CD4-positive, CD25-positive, alpha-beta regulatory T cell (primary cell): Measurements from ENCODE around the gene MAGI1. TPM values are rescaled to one million over a fixed set of nuclear protein-coding genes. Genes with fewer than 3 reads are reported as not detected.

Source experiments
- ATAC-seq, 2 donors: fragments of 150-1000 bp; cut with Tn5 transposase; one replicate each; pipeline ENCODE4 v1.10.0; 2021; ENCODE audit warnings: low read depth in 2 of 2, moderate number of reproducible peaks in 2 of 2, moderate library complexity in 1 of 2
- DNase-seq, 3 donors: peaks; one replicate each; pipeline versions ENCODE4 v3.0.0 to v3.0.0-alpha.2; 2012 to 2022; ENCODE audit warnings: mixed read lengths in 1 of 3
- H3K27ac ChIP-seq: one replicate; pipeline ENCODE4 v1.7.0; 2013; ENCODE audit warnings: mild to moderate bottlenecking, low read length; ENCODE audit not compliant: insufficient read depth, poor library complexity, severe bottlenecking
- H3K27me3 ChIP-seq: one replicate; pipeline ENCODE4 v1.7.0; 2013; ENCODE audit warnings: low read length; ENCODE audit not compliant: control insufficient read depth, insufficient read depth
- H3K36me3 ChIP-seq: one replicate; pipeline ENCODE4 v1.7.0; 2013; ENCODE audit warnings: mild to moderate bottlenecking, low read length, moderate library complexity; ENCODE audit not compliant: control insufficient read depth, insufficient read depth
- H3K4me1 ChIP-seq: 2 replicates; pipeline ENCODE4 v1.7.0; 2013; ENCODE audit warnings: mild to moderate bottlenecking, low read length; ENCODE audit not compliant: insufficient read depth, control insufficient read depth, poor library complexity, severe bottlenecking
- H3K4me3 ChIP-seq: one replicate; pipeline ENCODE4 v1.7.0; 2013; ENCODE audit warnings: low read depth, mild to moderate bottlenecking, low read length, moderate library complexity
- H3K9me3 ChIP-seq, 2 experiments: 1 replicate in 1 of 2; 2 replicates in 1 of 2; pipeline ENCODE4 v1.7.0; 2013; ENCODE audit warnings: low read length in 2 of 2, mild to moderate bottlenecking in 1 of 2, moderate library complexity in 1 of 2; ENCODE audit not compliant: control insufficient read depth in 2 of 2
- H3K27ac Mint-ChIP-seq, 3 donors: one replicate each; pipeline ENCODE4 v1.8.0; 2020 to 2022; ENCODE audit warnings: mild to moderate bottlenecking in 3 of 3, mixed read lengths in 3 of 3, moderate library complexity in 2 of 3
- H3K27me3 Mint-ChIP-seq: one replicate; pipeline ENCODE4 v1.8.0; 2022; ENCODE audit warnings: mild to moderate bottlenecking, mixed read lengths
- H3K36me3 Mint-ChIP-seq: one replicate; pipeline ENCODE4 v1.8.0; 2020; ENCODE audit warnings: mixed read lengths
- H3K4me1 Mint-ChIP-seq, 4 donors: one replicate each; pipeline ENCODE4 v1.8.0; 2020 to 2022; ENCODE audit warnings: mixed read lengths in 4 of 4, mild to moderate bottlenecking in 1 of 4
- H3K4me3 Mint-ChIP-seq, 4 donors: one replicate each; pipeline ENCODE4 v1.8.0; 2020 to 2022; ENCODE audit warnings: mild to moderate bottlenecking in 4 of 4, mixed read lengths in 4 of 4, moderate library complexity in 3 of 4
- H3K9me3 Mint-ChIP-seq, 7 donors: one replicate each; pipeline ENCODE4 v1.8.0; 2020 to 2022; ENCODE audit warnings: mixed read lengths in 7 of 7, mild to moderate bottlenecking in 3 of 7, moderate library complexity in 2 of 7
- polyA plus RNA-seq, 4 donors: library from polyadenylated mRNA; unstranded; fragments of 300-500 nt; fragmentation: Illumina TruSeq; gene quantifications; one replicate each; pipeline ENCODE4 v1.2.3, GENCODE V29; 2021
- total RNA-seq: library from RNA; stranded (reverse); gene quantifications from one replicate; pipeline ENCODE4 v1.2.3, GENCODE V29; 2022

MAGI1 gene
- total and polyA plus RNA-seq, 5 donors from 2014 or later = 0.10 to 0.44 (median 0.19) TPM; not detected in 1

- H3K36me3 Mint-ChIP-seq = no peaks in the 10 kb centered on the region
- no peak overlapping the region for H3K4me3 ChIP-seq
- H3K9me3 ChIP-seq = no peaks in the 10 kb centered on the region
- peaks cover 0 to 8% (median 4%) of the 10 kb centered on the region in 7 donors for H3K9me3 Mint-ChIP-seq
- no peak overlapping the region for H3K27ac ChIP-seq
- no peaks in the 10 kb centered on the region for H3K4me1 ChIP-seq
- peak overlapping the region in 1 of 3 donors; percentile 11 for H3K27ac Mint-ChIP-seq
- DNase-seq (no peak), ATAC-seq (no peak)
- no peaks in the 10 kb centered on the region for H3K4me1 Mint-ChIP-seq
- H3K4me3 Mint-ChIP-seq = no peak overlapping the region
- no peaks in the 10 kb centered on the region for H3K36me3 ChIP-seq
- no peaks in the 10 kb centered on the region for H3K27me3 Mint-ChIP-seq
- no peaks in the 10 kb centered on the region for H3K27me3 ChIP-seq
Measured at GRCh38 chr3:65433480-65433879, 605.2 kb downstream of the MAGI1 start.

GRCh38 chr3:65432388-65433003, 606.2 kb downstream of the MAGI1 start:
- H3K27me3 Mint-ChIP-seq = no peaks in the 10 kb centered on the region
- H3K4me1 Mint-ChIP-seq = no peaks in the 10 kb centered on the region
- no peaks in the 10 kb centered on the region for H3K27me3 ChIP-seq
- no peak overlapping the region for H3K4me3 ChIP-seq
- H3K27ac Mint-ChIP-seq = no peak overlapping the region
- H3K4me1 ChIP-seq = no peaks in the 10 kb centered on the region
- H3K4me3 Mint-ChIP-seq = no peak overlapping the region
- no peak overlapping the region for H3K27ac ChIP-seq
- H3K9me3 Mint-ChIP-seq = peaks cover 0 to 10% (median 4%) of the 10 kb centered on the region in 7 donors
- ATAC-seq (no peak), DNase-seq (no peak)
- H3K36me3 Mint-ChIP-seq = no peaks in the 10 kb centered on the region
- no peaks in the 10 kb centered on the region for H3K9me3 ChIP-seq
- H3K36me3 ChIP-seq = no peaks in the 10 kb centered on the region

- H3K4me3 Mint-ChIP-seq = no peak overlapping the region
- no peaks in the 10 kb centered on the region for H3K36me3 ChIP-seq
- no peak for ATAC-seq
- H3K9me3 Mint-ChIP-seq = peaks cover 0 to 9% (median 2%) of the 10 kb centered on the region in 7 donors
- no peaks in the 10 kb centered on the region for H3K9me3 ChIP-seq
- DNase-seq = no peak
- no peaks in the 10 kb centered on the region for H3K36me3 Mint-ChIP-seq
- no peak overlapping the region for H3K27ac ChIP-seq
- no peak overlapping the region for H3K4me3 ChIP-seq
- no peak overlapping the region for H3K27ac Mint-ChIP-seq
- H3K4me1 ChIP-seq = no peaks in the 10 kb centered on the region
- H3K4me1 Mint-ChIP-seq = no peaks in the 10 kb centered on the region
- H3K27me3 Mint-ChIP-seq = no peaks in the 10 kb centered on the region
- no peaks in the 10 kb centered on the region for H3K27me3 ChIP-seq
Measured at GRCh38 chr3:65425880-65426279, 612.8 kb downstream of the MAGI1 start.

- H3K4me3 ChIP-seq = no peak overlapping the region
- H3K27me3 ChIP-seq = no peaks in the 10 kb centered on the region
- no peaks in the 10 kb centered on the region for H3K36me3 Mint-ChIP-seq
- H3K36me3 ChIP-seq = no peaks in the 10 kb centered on the region
- ATAC-seq = no peak
- no peaks in the 10 kb centered on the region for H3K4me1 ChIP-seq
- DNase-seq = no peak
- no peak overlapping the region for H3K27ac Mint-ChIP-seq
- no peaks in the 10 kb centered on the region for H3K9me3 ChIP-seq
- no peaks in the 10 kb centered on the region for H3K27me3 Mint-ChIP-seq
- no peak overlapping the region for H3K27ac ChIP-seq
- H3K4me3 Mint-ChIP-seq = no peak overlapping the region
- H3K9me3 Mint-ChIP-seq = peaks cover 0 to 6% (median 0%) of the 10 kb centered on the region in 7 donors
- H3K4me1 Mint-ChIP-seq = no peaks in the 10 kb centered on the region
Measured at GRCh38 chr3:65422154-65422553, 616.6 kb downstream of the MAGI1 start.

GRCh38 chr3:65419233-65419632, 619.5 kb downstream of the MAGI1 start:
- H3K4me1 ChIP-seq = no peaks in the 10 kb centered on the region
- DNase-seq (no peak), ATAC-seq (no peak)
- no peak overlapping the region for H3K27ac ChIP-seq
- no peaks in the 10 kb centered on the region for H3K36me3 ChIP-seq
- Mint-ChIP-seq H3K4me3 (no peak overlapping the region), H3K36me3 (no peaks in the 10 kb centered on the region), H3K4me1 (no peaks in the 10 kb centered on the region), H3K9me3 (peaks cover 0 to 6% (median 1%) of the 10 kb centered on the region in 7 donors), H3K27me3 (no peaks in the 10 kb centered on the region), H3K27ac (no peak overlapping the region)
- no peak overlapping the region for H3K4me3 ChIP-seq
- H3K27me3 ChIP-seq = no peaks in the 10 kb centered on the region
- H3K9me3 ChIP-seq = no peaks in the 10 kb centered on the region

- Mint-ChIP-seq H3K27me3 (no peaks in the 10 kb centered on the region), H3K4me3 (no peak overlapping the region), H3K36me3 (no peaks in the 10 kb centered on the region), H3K9me3 (peaks cover 0 to 6% (median 3%) of the 10 kb centered on the region in 7 donors), H3K4me1 (no peaks in the 10 kb centered on the region), H3K27ac (no peak overlapping the region)
- no peaks in the 10 kb centered on the region for H3K4me1 ChIP-seq
- H3K9me3 ChIP-seq = no peaks in the 10 kb centered on the region
- no peak overlapping the region for H3K4me3 ChIP-seq
- H3K27me3 ChIP-seq = no peaks in the 10 kb centered on the region
- DNase-seq (no peak), ATAC-seq (no peak)
- no peak overlapping the region for H3K27ac ChIP-seq
- H3K36me3 ChIP-seq = no peaks in the 10 kb centered on the region
Measured at GRCh38 chr3:65413891-65414290, 624.8 kb downstream of the MAGI1 start.

- no peaks in the 10 kb centered on the region for H3K36me3 Mint-ChIP-seq
- Histone ChIP-seq H3K9me3 (no peaks in the 10 kb centered on the region), H3K27ac (no peak overlapping the region), H3K36me3 (no peaks in the 10 kb centered on the region), H3K27me3 (no peaks in the 10 kb centered on the region), H3K4me3 (no peak overlapping the region), H3K4me1 (no peaks in the 10 kb centered on the region)
- H3K9me3 Mint-ChIP-seq = peaks cover 0 to 6% (median 3%) of the 10 kb centered on the region in 7 donors
- no peaks in the 10 kb centered on the region for H3K4me1 Mint-ChIP-seq
- ATAC-seq (no peak), DNase-seq (no peak)
- H3K27me3 Mint-ChIP-seq = no peaks in the 10 kb centered on the region
- no peak overlapping the region for H3K27ac Mint-ChIP-seq
- no peak overlapping the region for H3K4me3 Mint-ChIP-seq
Measured at GRCh38 chr3:65412588-65412987, 626.1 kb downstream of the MAGI1 start.

GRCh38 chr3:65411367-65411766, 627.4 kb downstream of the MAGI1 start:
- no peaks in the 10 kb centered on the region for H3K27me3 ChIP-seq
- Mint-ChIP-seq H3K9me3 (peaks cover 0 to 6% (median 3%) of the 10 kb centered on the region in 7 donors), H3K27me3 (no peaks in the 10 kb centered on the region), H3K27ac (no peak overlapping the region), H3K4me3 (no peak overlapping the region), H3K36me3 (no peaks in the 10 kb centered on the region), H3K4me1 (no peaks in the 10 kb centered on the region)
- H3K4me3 ChIP-seq = no peak overlapping the region
- no peaks in the 10 kb centered on the region for H3K9me3 ChIP-seq
- no peak overlapping the region for H3K27ac ChIP-seq
- H3K4me1 ChIP-seq = no peaks in the 10 kb centered on the region
- DNase-seq = no peak
- no peak for ATAC-seq
- no peaks in the 10 kb centered on the region for H3K36me3 ChIP-seq
